CD8-positive, alpha-beta memory T cell (primary cell): ENCODE results near the gene SFRP5. TPM values are rescaled to one million over a fixed set of nuclear protein-coding genes. Genes with fewer than 3 reads are reported as not detected.

Experiments
- CTCF ChIA-PET: fragments of 350-600 bp; sonication (Branson Sonifier 250); formaldehyde crosslinking; loops from one replicate; lab custom pipeline; 2021; ENCODE audit warnings: antibody characterized with exemption; lab: Charles Lee
- POLR2A ChIA-PET: fragments of 350-600 bp; sonication (Branson Sonifier 250); formaldehyde crosslinking; loops from one replicate; lab custom pipeline; 2021; ENCODE audit warnings: antibody characterized with exemption; lab: Charles Lee
- DNase-seq, 5 donors: peaks; one replicate each; pipeline versions ENCODE4 v3.0.0 to v3.0.0-alpha.2; 2020 to 2022; ENCODE audit warnings: mixed read lengths in 1 of 5
- H3K27ac ChIP-seq: one replicate; pipeline ENCODE4 v1.7.0; 2013; ENCODE audit warnings: low read depth, mild to moderate bottlenecking, low read length, moderate library complexity
- H3K27me3 ChIP-seq: 2 replicates; pipeline ENCODE4 v1.7.0; 2013; ENCODE audit warnings: low read length, mild to moderate bottlenecking; ENCODE audit not compliant: insufficient read depth, poor library complexity, severe bottlenecking
- H3K36me3 ChIP-seq: 2 replicates; pipeline ENCODE4 v1.7.0; 2013; ENCODE audit warnings: mild to moderate bottlenecking, low read length, moderate library complexity; ENCODE audit not compliant: insufficient read depth
- H3K4me1 ChIP-seq: 2 replicates; pipeline ENCODE4 v1.7.0; 2013; ENCODE audit warnings: mild to moderate bottlenecking, low read length, moderate library complexity; ENCODE audit not compliant: insufficient read depth
- H3K4me3 ChIP-seq: 2 replicates; pipeline ENCODE4 v1.7.0; 2013; ENCODE audit warnings: mild to moderate bottlenecking, low read length
- H3K9me3 ChIP-seq: 2 replicates; pipeline ENCODE4 v1.7.0; 2013; ENCODE audit warnings: mild to moderate bottlenecking, low read length
- H3K27ac Mint-ChIP-seq, 8 donors: one replicate each; pipeline ENCODE4 v1.8.0; 2020 to 2021; ENCODE audit warnings: mixed read lengths in 8 of 8, mild to moderate bottlenecking in 6 of 8, inconsistent platforms in 3 of 8, moderate library complexity in 3 of 8
- H3K27me3 Mint-ChIP-seq, 2 donors: one replicate each; pipeline ENCODE4 v1.8.0; 2020 to 2021; ENCODE audit warnings: mixed read lengths in 2 of 2, mild to moderate bottlenecking in 1 of 2, moderate library complexity in 1 of 2
- H3K36me3 Mint-ChIP-seq, 3 donors: one replicate each; pipeline ENCODE4 v1.8.0; 2020 to 2021; ENCODE audit warnings: mixed read lengths in 3 of 3, inconsistent platforms in 1 of 3, mild to moderate bottlenecking in 1 of 3
- H3K4me1 Mint-ChIP-seq, 3 donors: one replicate each; pipeline ENCODE4 v1.8.0; 2020 to 2021; ENCODE audit warnings: mixed read lengths in 3 of 3, inconsistent platforms in 1 of 3, mild to moderate bottlenecking in 1 of 3
- H3K4me3 Mint-ChIP-seq, 7 donors: one replicate each; pipeline ENCODE4 v1.8.0; 2020 to 2021; ENCODE audit warnings: mixed read lengths in 7 of 7, mild to moderate bottlenecking in 6 of 7, moderate library complexity in 4 of 7, inconsistent platforms in 2 of 7
- H3K9me3 Mint-ChIP-seq, 5 donors: one replicate each; pipeline ENCODE4 v1.8.0; 2020 to 2022; ENCODE audit warnings: mixed read lengths in 5 of 5, mild to moderate bottlenecking in 3 of 5, moderate library complexity in 2 of 5, inconsistent platforms in 1 of 5
- polyA plus RNA-seq: library from polyadenylated mRNA; unstranded; fragments of 300-500 nt; fragmentation: Illumina TruSeq; gene quantifications from one replicate; pipeline ENCODE4 v1.2.3, GENCODE V29; 2021
- total RNA-seq, 2 experiments: library from RNA; stranded (reverse); gene quantifications; one replicate each; pipeline ENCODE4 v1.2.3, GENCODE V29; 2021

Gene SFRP5
- total and polyA plus RNA-seq, 3 experiments from 2014 or later = 0.54 TPM; not detected in 2

DNA sequence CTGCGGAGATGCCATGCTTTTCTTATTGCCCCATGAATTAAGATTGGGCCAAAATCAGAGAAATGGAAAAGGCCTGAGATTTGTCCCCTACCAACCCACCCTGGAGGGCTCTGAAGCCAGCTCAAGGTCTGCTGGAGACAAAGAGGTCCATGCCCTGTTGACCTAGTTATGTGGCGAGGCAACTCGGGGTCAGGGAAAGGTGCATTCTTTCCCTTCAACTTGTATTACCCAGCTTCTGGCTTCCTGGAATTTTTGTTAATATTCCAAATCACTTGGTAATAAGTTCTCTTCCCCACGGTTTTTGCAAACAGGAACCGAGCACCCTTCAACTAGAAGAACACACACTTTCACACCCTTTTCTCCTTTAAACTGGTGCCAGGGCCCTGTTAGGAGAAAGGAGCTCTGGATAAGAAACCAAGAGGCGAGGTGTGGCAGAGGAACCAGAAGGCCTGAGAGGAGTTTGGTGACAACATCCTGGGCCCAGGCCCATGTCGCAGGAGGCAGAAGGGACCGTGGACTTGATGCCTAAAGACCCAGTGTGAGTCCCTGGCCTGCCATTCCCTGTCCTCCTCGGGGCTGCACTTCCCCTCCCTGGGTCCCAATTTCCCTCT, 12.5 kb upstream of the SFRP5 start:
- peaks cover 18 to 31% (median 31%) of the 10 kb centered on the region in 3 donors for H3K4me1 Mint-ChIP-seq
- Histone ChIP-seq H3K9me3 (no peaks in the 10 kb centered on the region), H3K36me3 (no peaks in the 10 kb centered on the region), H3K27me3 (no peaks in the 10 kb centered on the region), H3K4me1 (peaks cover 32% of the 10 kb centered on the region), H3K4me3 (no peak overlapping the region), H3K27ac (no peak overlapping the region)
- no peak overlapping the region for H3K27ac Mint-ChIP-seq
- H3K27me3 Mint-ChIP-seq = peaks cover 0 to 1% of the 10 kb centered on the region in 2 donors
- CTCF ChIA-PET = interaction anchor here (0.6 to 1.2 kb wide), 2 partner anchors 10 to 85 kb away, joined by 3 to 4 read pairs; no protein-coding TSS in a partner anchor
- H3K36me3 Mint-ChIP-seq = no peaks in the 10 kb centered on the region
- no peak overlapping the region for H3K4me3 Mint-ChIP-seq
- no peak for DNase-seq
- POLR2A ChIA-PET = no interaction called here
- no peaks in the 10 kb centered on the region for H3K9me3 Mint-ChIP-seq

DNA sequence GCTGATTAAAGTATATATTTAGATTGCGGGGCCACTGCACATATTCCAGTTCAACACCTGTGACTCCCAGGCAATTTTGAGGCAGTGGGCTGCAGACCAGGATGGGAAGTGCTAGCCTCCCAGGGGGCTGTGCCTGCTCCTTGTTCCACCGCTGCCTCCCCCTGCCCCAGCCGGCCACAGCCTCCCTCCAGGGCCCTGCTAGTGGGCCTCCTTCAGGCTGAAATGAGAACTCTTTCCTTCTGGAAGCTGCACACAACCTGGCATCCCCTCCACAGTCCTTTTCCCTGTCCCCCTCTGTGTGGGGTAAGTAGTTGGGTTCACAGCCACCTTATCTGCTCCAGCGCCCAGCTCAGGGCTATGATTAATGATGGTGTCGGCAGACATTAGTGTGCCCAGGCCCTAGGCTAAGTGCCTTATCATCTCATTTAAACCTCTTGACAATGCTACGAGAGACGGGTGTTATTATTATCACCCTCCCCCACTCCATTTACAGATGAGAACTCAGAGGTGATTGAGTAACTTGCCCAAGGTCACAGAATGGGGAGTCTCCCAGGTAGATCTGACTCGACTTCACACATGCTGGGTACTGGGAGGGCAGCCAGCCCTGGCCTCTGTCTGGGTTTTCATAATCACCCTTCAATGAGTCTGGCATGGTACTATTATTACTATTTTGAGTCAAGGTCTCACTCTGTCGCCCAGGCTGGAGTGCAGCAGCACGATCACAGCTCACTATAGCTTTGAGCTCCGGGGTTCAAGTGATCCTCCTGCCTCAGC, 10.8 kb upstream of the SFRP5 start:
- peak overlapping the region in 2 of 7 donors; percentile 44 to 75 for H3K4me3 Mint-ChIP-seq
- Histone ChIP-seq H3K27ac (no peak overlapping the region), H3K4me1 (peaks cover 32% of the 10 kb centered on the region), H3K4me3 (no peak overlapping the region), H3K36me3 (no peaks in the 10 kb centered on the region), H3K9me3 (no peaks in the 10 kb centered on the region), H3K27me3 (no peaks in the 10 kb centered on the region)
- H3K27ac Mint-ChIP-seq = peak overlapping the region in 6 of 8 donors; percentile 35 to 94 (median 75)
- H3K4me1 Mint-ChIP-seq = peaks cover 18 to 31% (median 31%) of the 10 kb centered on the region in 3 donors
- H3K36me3 Mint-ChIP-seq = no peaks in the 10 kb centered on the region
- POLR2A ChIA-PET = no interaction called here
- H3K27me3 Mint-ChIP-seq = peaks cover 0 to 1% of the 10 kb centered on the region in 2 donors
- DNase-seq = no peak
- H3K9me3 Mint-ChIP-seq = no peaks in the 10 kb centered on the region
- CTCF ChIA-PET = interaction anchor here (1.6 to 1.9 kb wide), 2 partner anchors 10 to 85 kb away, joined by 4 to 6 read pairs; no protein-coding TSS in a partner anchor

DNA sequence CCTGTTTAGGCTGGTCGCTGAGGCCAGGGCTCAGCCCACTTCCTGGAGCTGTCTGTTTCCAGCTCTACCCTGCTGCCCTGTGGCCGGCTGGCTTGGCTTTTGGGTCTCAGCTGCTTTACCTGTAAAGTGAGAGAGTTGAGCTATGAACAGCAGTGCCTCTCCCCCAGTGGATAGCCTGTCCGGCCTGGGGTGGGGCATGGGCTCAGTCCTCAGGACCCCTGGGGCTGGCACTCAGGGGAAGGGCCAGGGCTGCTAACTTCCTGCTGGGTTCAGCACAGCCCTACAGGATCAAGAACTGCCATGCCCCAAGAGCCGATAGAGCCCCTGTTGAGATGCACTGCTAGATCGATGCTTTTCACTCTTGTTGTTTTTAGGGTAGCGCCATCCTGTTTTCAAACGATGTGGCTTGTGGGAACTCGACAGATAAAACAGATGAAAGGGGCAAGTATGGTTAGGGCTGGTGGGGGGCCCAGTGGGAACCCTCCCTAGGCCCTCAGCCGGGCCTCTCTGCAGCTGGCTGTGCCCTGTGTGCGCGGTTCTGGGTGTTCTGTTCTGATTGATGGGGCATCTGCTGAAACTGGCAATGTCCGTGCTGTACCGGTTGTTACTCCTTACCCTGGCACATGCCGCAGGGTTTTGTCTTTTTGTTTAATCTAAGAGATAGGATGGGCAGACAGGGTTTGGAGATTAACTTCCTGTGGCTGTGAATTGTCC, 10.0 kb upstream of the SFRP5 start:
- Mint-ChIP-seq H3K9me3 (no peaks in the 10 kb centered on the region), H3K27ac (peak overlapping the region; percentile 35 to 94 (median 82)), H3K27me3 (peaks cover 0 to 1% of the 10 kb centered on the region in 2 donors), H3K4me1 (peaks cover 18 to 31% (median 31%) of the 10 kb centered on the region in 3 donors), H3K4me3 (peak overlapping the region in 6 of 7 donors; percentile 47 to 66 (median 54)), H3K36me3 (no peaks in the 10 kb centered on the region)
- POLR2A ChIA-PET = interaction anchor here (1.0 kb wide), 1 partner anchor 45 kb away, joined by 3 read pairs; the partner anchor contains the start of gene ZFYVE27
- Histone ChIP-seq H3K27ac (no peak overlapping the region), H3K4me1 (peaks cover 32% of the 10 kb centered on the region), H3K9me3 (no peaks in the 10 kb centered on the region), H3K36me3 (no peaks in the 10 kb centered on the region), H3K27me3 (no peaks in the 10 kb centered on the region), H3K4me3 (peak overlapping the region; percentile 22)
- CTCF ChIA-PET = interaction anchor here (1.0 to 2.2 kb wide), 5 partner anchors 9 to 87 kb away, joined by 3 to 13 read pairs (median 6); no protein-coding TSS in a partner anchor
- DNase-seq = peak in 2 of 5 donors; percentile 20 to 75

DNA sequence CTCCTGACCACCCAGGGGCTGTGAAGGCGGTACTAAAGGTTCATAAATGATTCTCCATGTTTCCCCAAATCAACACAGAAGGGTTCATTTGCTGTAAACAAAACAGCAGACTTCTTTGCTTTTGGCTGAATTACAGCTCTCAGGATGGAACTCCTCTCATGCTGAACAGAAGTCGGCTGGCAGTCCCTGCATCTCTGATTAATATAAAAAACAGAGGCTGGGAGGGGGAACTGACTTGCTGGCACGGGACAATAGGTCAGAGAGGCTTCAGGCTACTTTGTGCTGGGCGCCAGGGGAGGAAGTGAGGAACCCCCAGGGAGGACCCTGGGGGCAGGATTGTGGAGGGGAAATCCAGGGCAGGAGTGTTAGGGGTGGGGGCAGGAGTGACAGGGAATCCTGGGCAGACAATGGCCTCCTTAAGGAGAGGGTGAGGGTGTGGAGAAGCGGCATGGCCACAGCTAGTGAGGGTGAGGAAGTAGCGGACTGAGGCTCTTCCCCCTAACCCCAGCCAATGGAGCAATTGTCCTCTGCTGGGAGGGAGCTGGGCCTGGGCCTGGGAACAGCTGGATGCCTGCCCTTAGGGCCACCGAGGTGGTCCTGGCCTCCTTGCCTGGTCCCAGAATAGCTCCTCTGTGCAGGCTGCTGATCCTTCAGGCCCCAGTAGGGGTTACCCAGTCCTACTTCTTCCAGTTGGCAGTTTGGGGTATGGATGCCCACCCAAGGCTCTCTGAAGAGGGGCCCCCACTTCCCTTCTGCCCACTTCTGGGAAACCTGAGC, 9.2 kb upstream of the SFRP5 start:
- Histone ChIP-seq H3K9me3 (no peaks in the 10 kb centered on the region), H3K4me1 (peaks cover 32% of the 10 kb centered on the region), H3K4me3 (peak overlapping the region; percentile 22), H3K27me3 (no peaks in the 10 kb centered on the region), H3K27ac (no peak overlapping the region), H3K36me3 (no peaks in the 10 kb centered on the region)
- H3K27ac Mint-ChIP-seq = peak overlapping the region in 5 of 8 donors; percentile 54 to 87 (median 82)
- peaks cover 0 to 1% of the 10 kb centered on the region in 2 donors for H3K27me3 Mint-ChIP-seq
- no peak for DNase-seq
- H3K4me3 Mint-ChIP-seq = peak overlapping the region in 1 of 7 donors; percentile 8
- CTCF ChIA-PET = interaction anchor here (1.0 to 2.2 kb wide), 4 partner anchors 10 to 88 kb away, joined by 3 to 13 read pairs (median 6); no protein-coding TSS in a partner anchor
- POLR2A ChIA-PET = interaction anchor here (0.6 to 1.0 kb wide), 2 partner anchors 18 to 44 kb away, joined by 3 to 4 read pairs; partner anchors contain the start of gene ZFYVE27
- no peaks in the 10 kb centered on the region for H3K9me3 Mint-ChIP-seq
- peaks cover 18 to 31% (median 31%) of the 10 kb centered on the region in 3 donors for H3K4me1 Mint-ChIP-seq
- no peaks in the 10 kb centered on the region for H3K36me3 Mint-ChIP-seq

DNA sequence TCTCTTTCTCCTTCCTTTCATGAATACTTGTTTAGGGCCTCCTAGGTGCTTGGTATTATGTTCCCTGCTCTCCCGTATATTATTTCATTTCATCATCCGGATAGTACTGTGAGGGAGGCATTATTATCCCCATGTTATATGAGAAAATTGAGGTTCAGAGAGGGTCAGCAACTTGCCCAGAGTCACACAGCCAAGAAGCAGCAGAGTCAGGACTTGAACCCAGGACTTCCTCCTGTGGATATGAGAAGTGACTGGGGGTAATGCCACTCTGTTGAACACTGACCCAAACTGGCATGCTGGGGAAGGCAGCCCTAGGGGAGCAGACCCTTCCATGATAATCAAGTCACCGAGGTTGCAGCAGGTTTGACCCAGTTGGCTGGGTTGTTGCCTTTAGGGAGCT, 8.2 kb upstream of the SFRP5 start:
- H3K27me3 Mint-ChIP-seq = peaks cover 0 to 4% of the 10 kb centered on the region in 2 donors
- H3K27ac ChIP-seq = no peak overlapping the region
- peak overlapping the region in 5 of 8 donors; percentile 23 to 73 (median 54) for H3K27ac Mint-ChIP-seq
- no peaks in the 10 kb centered on the region for H3K9me3 ChIP-seq
- H3K36me3 Mint-ChIP-seq = no peaks in the 10 kb centered on the region
- no peaks in the 10 kb centered on the region for H3K9me3 Mint-ChIP-seq
- no peaks in the 10 kb centered on the region for H3K27me3 ChIP-seq
- H3K4me3 ChIP-seq = no peak overlapping the region
- H3K4me1 Mint-ChIP-seq = peaks cover 18 to 31% (median 31%) of the 10 kb centered on the region in 3 donors
- POLR2A ChIA-PET = no interaction called here
- no peaks in the 10 kb centered on the region for H3K36me3 ChIP-seq
- CTCF ChIA-PET = interaction anchor here (0.6 to 2.2 kb wide), 3 partner anchors 11 to 94 kb away, joined by 3 to 13 read pairs (median 6); no protein-coding TSS in a partner anchor
- no peak for DNase-seq
- H3K4me1 ChIP-seq = peaks cover 32% of the 10 kb centered on the region
- no peak overlapping the region for H3K4me3 Mint-ChIP-seq

DNA sequence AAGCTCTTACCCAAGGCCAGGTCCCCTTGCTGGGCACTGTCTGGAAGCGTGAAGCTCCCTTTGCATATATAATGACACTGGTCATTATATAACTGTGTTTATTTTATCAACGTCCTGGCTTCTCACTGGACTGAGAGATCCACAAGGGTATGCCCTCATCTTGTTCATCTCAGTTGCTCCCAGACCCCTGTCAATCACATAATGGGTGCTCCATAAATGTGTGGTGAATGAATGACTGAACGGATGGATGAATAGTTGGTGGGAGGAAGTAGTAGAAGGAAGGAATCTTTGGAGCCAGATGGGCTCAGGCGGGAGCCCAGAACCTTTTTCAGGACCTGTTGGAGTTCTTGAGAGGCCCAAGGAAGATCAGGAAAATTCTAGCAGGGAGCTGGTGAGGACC, 7.7 kb upstream of the SFRP5 start:
- ChIA-PET POLR2A (no interaction called here), CTCF (interaction anchor here (0.6 to 1.3 kb wide), 2 partner anchors 90 to 94 kb away, joined by 3 to 6 read pairs; no protein-coding TSS in a partner anchor)

More for the DNA sequence above, 7.7 kb upstream of the SFRP5 start:
- Mint-ChIP-seq H3K4me1 (peaks cover 18 to 31% (median 31%) of the 10 kb centered on the region in 3 donors), H3K27me3 (peaks cover 0 to 4% of the 10 kb centered on the region in 2 donors), H3K9me3 (no peaks in the 10 kb centered on the region), H3K4me3 (no peak overlapping the region), H3K27ac (no peak overlapping the region), H3K36me3 (no peaks in the 10 kb centered on the region)
- no peaks in the 10 kb centered on the region for H3K27me3 ChIP-seq
- DNase-seq = no peak
- H3K9me3 ChIP-seq = no peaks in the 10 kb centered on the region
- no peak overlapping the region for H3K27ac ChIP-seq
- H3K4me3 ChIP-seq = no peak overlapping the region
- peaks cover 32% of the 10 kb centered on the region for H3K4me1 ChIP-seq
- no peaks in the 10 kb centered on the region for H3K36me3 ChIP-seq
